AG09319 (cell line): Measurements from ENCODE around the gene ABCA3.

Experiments
- DNase-seq: peaks from one replicate; pipeline ENCODE4 v3.0.0-alpha.2; 2010; ENCODE audit warnings: low read depth; ENCODE audit errors: extremely low read depth
- CTCF ChIP-seq: IDR thresholded peaks from 2 replicates; pipeline ENCODE4 v1.5.1; 2011; ENCODE audit warnings: low read depth, mild to moderate bottlenecking, inconsistent platforms, low read length, moderate library complexity

The ABCA3 gene

GRCh38 chr16:2350500-2350899 lies 10.0 kb upstream of the ABCA3 start:
- TF ChIP-seq CTCF = no peak
- DNase-seq = no peak

GRCh38 chr16:2343211-2343610 lies 2.7 kb upstream of the ABCA3 start:
- no peak for TF ChIP-seq CTCF
- DNase-seq = no peak

- no peak for TF ChIP-seq CTCF
- no peak for DNase-seq
Measured at GRCh38 chr16:2341456-2342447, 1.2 kb upstream of the ABCA3 start.

- TF ChIP-seq CTCF = peak; percentile 19
Measured at GRCh38 chr16:2339521-2340484, 725 bp downstream of the ABCA3 start.

GRCh38 chr16:2337431-2338296 lies 2.9 kb downstream of the ABCA3 start:
- DNase-seq = no peak
- TF ChIP-seq CTCF = no peak

More at GRCh38 chr16:2339521-2340484, 725 bp downstream of the ABCA3 start:
- no peak for DNase-seq

- TF ChIP-seq CTCF = no peak
- DNase-seq = no peak
Measured at GRCh38 chr16:2335286-2335895, 5.1 kb downstream of the ABCA3 start.
